Sigmoid colon (tissue), 7 donors: ENCODE results near the gene SLC44A4. TPM values are rescaled to one million over a fixed set of nuclear protein-coding genes. Genes with fewer than 3 reads are reported as not detected.
"Not testable (repeated sequence)": the region's sequence is repeated elsewhere in the genome, so short reads cannot be mapped to it uniquely, and the experiment has no call there.

Experiments used
- DNase-seq: peaks from one replicate; pipeline ENCODE4 v3.0.0-alpha.2; 2019
- H3K27ac ChIP-seq, 4 donors: fragments of 200-600 bp; sonication (generic); one replicate each; pipeline ENCODE4 v1.5.1; 2016 to 2019; ENCODE audit warnings: mild to moderate bottlenecking in 1 of 4
- H3K27me3 ChIP-seq, 3 donors: fragments of 200-600 bp; sonication (generic); one replicate each; pipeline ENCODE4 v1.5.1; 2019; ENCODE audit warnings: mild to moderate bottlenecking in 1 of 3
- H3K36me3 ChIP-seq, 4 donors: fragments of 200-600 bp; sonication (generic); one replicate each; pipeline ENCODE4 v1.5.1; 2016 to 2019
- H3K4me1 ChIP-seq, 4 donors: fragments of 200-600 bp; sonication (generic); one replicate each; pipeline ENCODE4 v1.5.1; 2017 to 2019
- H3K4me3 ChIP-seq, 4 donors: fragments of 200-600 bp; sonication (generic); one replicate each; pipeline ENCODE4 v1.5.1; 2017 to 2019; ENCODE audit warnings: mild to moderate bottlenecking in 2 of 4, moderate library complexity in 1 of 4
- H3K9me3 ChIP-seq, 4 donors: fragments of 200-600 bp in 3 of 4; sonication (generic) in 3 of 4; one replicate each; pipeline versions ENCODE4 v1.5.1 to v1.6.1; 2013 to 2019
- EP300 ChIP-seq, 4 donors: sonication (generic); formaldehyde crosslinking; IDR thresholded peaks; one replicate each; pipeline ENCODE4 v1.6.1; 2017; ENCODE audit warnings: antibody characterized with exemption in 4 of 4
- POLR2A ChIP-seq, 2 donors: fragments of 450-650 bp; IDR thresholded peaks; one replicate each; pipeline ENCODE4 v1.6.1; 2016; ENCODE audit warnings: antibody characterized with exemption in 2 of 2, mild to moderate bottlenecking in 2 of 2, moderate library complexity in 2 of 2
- POLR2AphosphoS5 ChIP-seq, 4 donors: sonication (generic); formaldehyde crosslinking; IDR thresholded peaks; one replicate each; pipeline ENCODE4 v1.6.1; 2017; ENCODE audit warnings: antibody characterized with exemption in 4 of 4
- WGBS, 2 donors: extraction: QIAGEN DNeasy Blood & Tissue Kit; methylation state at CpG; one replicate each; pipeline ENCODE4 v1.1.7; 2013; 5-methylcytosine and 5-hydroxymethylcytosine counted together
- intact Hi-C: fragments of 100-400 bp; cut with DNase I; formaldehyde crosslinking; loops from one replicate; pipeline ENCODE4 v1.15.1; 2023
- polyA plus RNA-seq, 3 donors: library from polyadenylated mRNA; stranded (reverse); fragments of 200-250 nt; gene quantifications; one replicate each; pipeline ENCODE4 v1.2.3, GENCODE V29; 2013
- total RNA-seq, 4 donors: library from RNA; depleted of rRNA; stranded (reverse); fragments of >200 nt; gene quantifications; one replicate each; pipeline ENCODE4 v1.1.0, GENCODE V29; 2016
- TF ChIP-seq, protein P1 (sequence below), 4 experiments: fragments of 450-650 bp in 3 of 4; fragments of 200-600 bp in 1 of 4; IDR thresholded peaks; one replicate each; pipeline ENCODE4 v1.5.1; 2016 to 2019; ENCODE audit warnings: antibody characterized with exemption in 4 of 4, mild to moderate bottlenecking in 3 of 4, moderate library complexity in 2 of 4
- donor health status: healthy with polysubstance abuse.
- donor health status: Bipolar disorder and iron deficiency.
- donor health status: healthy.

The SLC44A4 gene
- total and polyA plus RNA-seq, 7 donors: 1.4 to 252 (median 78.1) TPM; not detected in 2

DNA sequence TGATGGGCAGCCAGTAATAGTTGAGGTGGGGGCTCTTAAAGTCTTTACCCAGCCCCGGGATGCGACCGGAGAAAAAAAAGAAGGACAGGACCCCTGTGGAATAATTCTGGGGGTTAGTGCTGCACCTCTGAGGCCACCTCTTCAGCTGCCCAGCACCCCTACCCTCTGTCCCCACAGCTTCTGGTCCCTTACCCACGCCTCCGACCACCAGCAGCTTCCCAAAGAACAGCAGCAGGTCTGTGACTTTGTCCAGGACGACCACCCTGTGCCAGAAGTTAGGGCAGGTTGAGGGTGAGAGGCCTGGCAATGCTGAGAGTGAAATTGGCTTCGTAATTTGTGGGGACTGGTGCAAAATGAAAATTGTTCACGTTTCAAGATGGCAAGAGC is 14.0 kb downstream of the SLC44A4 start:
- intact Hi-C loops: loop anchor here (1.0 kb wide), 1 partner anchor 184 kb away; the partner anchor contains the start of gene LY6G5C

DNA sequence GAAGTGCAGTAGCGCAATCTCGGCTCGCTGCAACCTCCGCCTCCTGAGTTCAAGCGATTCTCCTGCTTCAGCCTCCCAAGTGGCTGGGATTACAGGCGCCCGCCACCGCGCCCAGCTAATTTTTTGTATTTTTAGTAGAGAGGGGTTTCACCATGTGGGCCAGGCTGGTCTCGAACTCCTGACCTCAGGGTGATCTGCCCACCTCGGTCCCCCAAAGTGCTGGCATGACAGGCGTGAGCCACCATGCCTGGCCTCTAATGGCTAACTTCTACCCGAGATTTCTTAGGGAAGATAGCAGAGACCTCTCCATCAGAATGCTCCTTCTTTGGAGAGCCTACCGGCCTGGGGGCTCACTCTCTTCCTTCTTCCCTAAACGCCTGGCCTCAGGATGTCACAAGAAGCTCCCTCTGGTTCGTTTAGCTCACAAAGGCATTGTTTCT is 14.7 kb downstream of the SLC44A4 start:
- peak overlapping the region; percentile 26 to 74 (median 48) for H3K4me3 ChIP-seq
- not testable (repeated sequence) for DNase-seq, H3K27me3 ChIP-seq, H3K9me3 ChIP-seq
- H3K4me1 ChIP-seq: peaks cover 0 to 25% (median 15%) of the 10 kb centered on the region in 4 donors
- 36 to 75% methylated on average over 16 of the region's 16 CpGs for WGBS, 2 donors
- H3K27ac ChIP-seq: peak overlapping the region; percentile 84 to 89 (median 88)
- H3K36me3 ChIP-seq: peaks cover 6 to 18% (median 15%) of the 10 kb centered on the region in 4 donors
- intact Hi-C loops: loop anchor here (1.0 kb wide), 1 partner anchor 183 kb away; the partner anchor contains the start of gene LY6G5C

More for the DNA sequence above, 14.0 kb downstream of the SLC44A4 start:
- peaks cover 0 to 11% (median 8%) of the 10 kb centered on the region in 4 donors for H3K36me3 ChIP-seq
- DNase-seq: no peak
- peaks cover 0 to 25% (median 15%) of the 10 kb centered on the region in 4 donors for H3K4me1 ChIP-seq
- H3K27ac ChIP-seq: no peak overlapping the region
- no peaks in the 10 kb centered on the region for H3K27me3 ChIP-seq
- 89 to 91% methylated on average over 8 of the region's 8 CpGs for WGBS, 2 donors
- no peak overlapping the region for H3K4me3 ChIP-seq
- no peaks in the 10 kb centered on the region for H3K9me3 ChIP-seq
- no peak for TF ChIP-seq POLR2AphosphoS5 (IDR thresholded peaks at IDR 0.05)
- TF ChIP-seq, protein P1, sequence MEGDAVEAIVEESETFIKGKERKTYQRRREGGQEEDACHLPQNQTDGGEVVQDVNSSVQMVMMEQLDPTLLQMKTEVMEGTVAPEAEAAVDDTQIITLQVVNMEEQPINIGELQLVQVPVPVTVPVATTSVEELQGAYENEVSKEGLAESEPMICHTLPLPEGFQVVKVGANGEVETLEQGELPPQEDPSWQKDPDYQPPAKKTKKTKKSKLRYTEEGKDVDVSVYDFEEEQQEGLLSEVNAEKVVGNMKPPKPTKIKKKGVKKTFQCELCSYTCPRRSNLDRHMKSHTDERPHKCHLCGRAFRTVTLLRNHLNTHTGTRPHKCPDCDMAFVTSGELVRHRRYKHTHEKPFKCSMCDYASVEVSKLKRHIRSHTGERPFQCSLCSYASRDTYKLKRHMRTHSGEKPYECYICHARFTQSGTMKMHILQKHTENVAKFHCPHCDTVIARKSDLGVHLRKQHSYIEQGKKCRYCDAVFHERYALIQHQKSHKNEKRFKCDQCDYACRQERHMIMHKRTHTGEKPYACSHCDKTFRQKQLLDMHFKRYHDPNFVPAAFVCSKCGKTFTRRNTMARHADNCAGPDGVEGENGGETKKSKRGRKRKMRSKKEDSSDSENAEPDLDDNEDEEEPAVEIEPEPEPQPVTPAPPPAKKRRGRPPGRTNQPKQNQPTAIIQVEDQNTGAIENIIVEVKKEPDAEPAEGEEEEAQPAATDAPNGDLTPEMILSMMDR (IDR thresholded peaks at IDR 0.05): no peak
- TF ChIP-seq POLR2A (IDR thresholded peaks at IDR 0.05): no peak
- TF ChIP-seq EP300 (IDR thresholded peaks at IDR 0.05): no peak

DNA sequence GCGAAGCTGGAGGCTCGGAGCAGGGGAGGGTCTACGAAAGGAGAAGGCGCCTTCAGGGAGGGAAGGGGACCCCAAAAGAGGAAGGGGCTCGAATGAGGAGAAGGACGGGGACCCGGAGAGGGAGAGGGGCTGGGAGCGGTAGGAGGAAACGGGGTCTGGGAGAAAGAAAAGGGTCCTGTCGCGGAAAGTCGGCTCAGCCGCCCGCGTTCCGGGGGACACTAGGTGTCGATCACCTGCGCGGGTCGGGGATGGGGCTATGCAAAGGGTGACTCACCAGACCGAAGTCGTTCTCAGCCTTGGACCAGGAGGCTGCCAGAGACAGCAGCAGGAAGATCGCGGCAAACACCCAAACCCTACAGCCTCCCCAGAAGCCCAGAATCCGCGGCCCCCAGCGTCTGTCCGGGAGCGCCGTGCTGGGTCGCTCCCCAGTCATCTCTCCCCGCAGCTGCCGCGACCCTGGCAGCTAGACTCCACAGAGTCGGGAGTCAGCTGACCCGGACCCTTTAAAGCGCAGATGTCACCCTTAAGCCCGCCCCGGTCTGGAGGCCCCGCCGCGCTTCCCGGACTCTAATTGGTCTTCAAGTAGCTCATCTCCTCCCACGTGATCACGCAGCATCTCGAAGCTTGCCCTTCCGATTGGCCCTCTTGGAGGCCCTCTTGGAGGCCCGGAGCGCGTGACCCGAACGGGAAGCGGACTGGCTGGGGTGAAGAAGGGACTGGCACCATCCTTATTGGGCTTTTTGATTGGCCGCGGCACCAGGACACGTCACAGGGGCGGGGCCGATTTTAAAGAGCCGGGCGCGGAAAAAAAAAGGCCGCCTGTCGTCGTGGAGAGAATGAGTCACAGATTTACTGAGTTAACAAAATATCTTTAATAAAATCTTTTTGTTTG is 16.2 kb downstream of the SLC44A4 start, which contains the start of gene NEU1:
NEU1 (minus strand) TSS at position 478 of the 892 bp plus-strand sequence; CDS start at position 433, 45 bp downstream.
- Histone ChIP-seq H3K27me3 (no peaks in the 10 kb centered on the region), H3K9me3 (no peaks in the 10 kb centered on the region), H3K4me1 (peaks cover 0 to 25% (median 15%) of the 10 kb centered on the region in 4 donors), H3K36me3 (peaks cover 7 to 31% (median 16%) of the 10 kb centered on the region in 4 donors), H3K27ac (peak within 1 kb of the TSS; percentile 84 to 89 (median 88)), H3K4me3 (peak within 1 kb of the TSS; percentile 60 to 74 (median 68))
- peak; percentile 100 for DNase-seq
- intact Hi-C loops: loop anchor here (1.0 to 2.0 kb wide), 2 partner anchors 28 to 40 kb away; partner anchors contain the start of gene ZBTB12
- TF ChIP-seq EP300 (IDR thresholded peaks at IDR 0.05) (peak in 2 of 4 donors; percentile 7 to 61), POLR2AphosphoS5 (IDR thresholded peaks at IDR 0.05) (peak; percentile 98 to 99 (median 98)), POLR2A (IDR thresholded peaks at IDR 0.05) (peak; percentile 97)
- TF ChIP-seq, protein P1 (IDR thresholded peaks at IDR 0.05): no peak
- 1% methylated on average over 64 of the region's 64 CpGs for WGBS, 2 donors

DNA sequence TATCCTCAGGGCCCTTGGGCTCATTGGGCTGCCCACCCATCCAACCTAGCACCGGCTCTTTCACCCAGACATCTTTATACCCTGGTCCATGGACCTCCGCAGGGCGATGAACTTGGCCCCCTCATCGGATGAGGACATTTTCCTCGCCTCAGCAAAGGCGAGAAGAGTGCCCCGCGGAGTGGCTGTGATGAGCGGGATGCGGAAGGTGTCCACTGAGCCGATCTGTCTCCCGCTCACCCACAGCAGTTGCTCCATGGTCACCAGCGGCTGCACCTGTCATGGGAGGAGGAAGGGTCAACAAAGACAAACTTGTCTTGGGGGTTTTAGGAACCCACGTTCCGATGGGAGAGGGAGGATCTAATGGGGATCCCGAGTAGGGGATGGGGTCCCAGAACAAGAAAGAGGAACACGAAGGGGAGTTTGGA is 16.9 kb downstream of the SLC44A4 start:
- intact Hi-C loops: loop anchor here (1.0 to 2.0 kb wide), 2 partner anchors 28 to 41 kb away; partner anchors contain the start of gene ZBTB12
- no peak for DNase-seq
- no peak for TF ChIP-seq POLR2A (IDR thresholded peaks at IDR 0.05)
- TF ChIP-seq, protein P1 (IDR thresholded peaks at IDR 0.05): no peak
- no peak for TF ChIP-seq POLR2AphosphoS5 (IDR thresholded peaks at IDR 0.05)
- no peak for TF ChIP-seq EP300 (IDR thresholded peaks at IDR 0.05)
- peaks cover 7 to 38% (median 16%) of the 10 kb centered on the region in 4 donors for H3K36me3 ChIP-seq
- peak overlapping the region; percentile 60 to 74 (median 68) for H3K4me3 ChIP-seq
- peaks cover 0 to 25% (median 15%) of the 10 kb centered on the region in 4 donors for H3K4me1 ChIP-seq
- WGBS, 2 donors: 52 to 56% methylated on average over 17 of the region's 17 CpGs
- peak overlapping the region; percentile 83 to 89 (median 87) for H3K27ac ChIP-seq
- H3K27me3 ChIP-seq: no peaks in the 10 kb centered on the region
- H3K9me3 ChIP-seq: no peaks in the 10 kb centered on the region

DNA sequence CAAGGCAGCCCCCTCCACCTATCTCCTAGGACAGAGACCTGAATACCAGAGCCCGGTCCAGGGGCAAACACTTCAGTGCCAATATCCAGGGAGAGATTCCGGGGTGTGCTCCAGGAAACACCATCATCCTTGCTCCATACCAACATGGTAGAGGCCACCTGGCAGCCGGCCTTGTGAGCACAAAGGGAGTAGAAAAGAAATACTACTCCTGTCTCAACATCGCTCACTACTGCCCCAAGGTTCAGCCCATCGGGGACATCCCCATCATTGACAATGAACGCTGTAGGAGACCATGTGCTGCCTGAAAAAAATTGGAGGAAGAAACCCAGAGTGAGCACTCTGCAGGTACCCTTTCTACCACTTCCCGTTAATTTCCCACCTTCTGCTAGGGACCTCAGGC is 17.6 kb downstream of the SLC44A4 start:
- Histone ChIP-seq H3K9me3 (no peaks in the 10 kb centered on the region), H3K27ac (no peak overlapping the region), H3K27me3 (no peaks in the 10 kb centered on the region), H3K4me3 (no peak overlapping the region), H3K4me1 (peaks cover 0 to 25% (median 15%) of the 10 kb centered on the region in 4 donors), H3K36me3 (peaks cover 7 to 40% (median 16%) of the 10 kb centered on the region in 4 donors)
- 94 to 98% methylated on average over 7 of the region's 7 CpGs for WGBS, 2 donors
- intact Hi-C loops: no loop called here
- DNase-seq: no peak
- TF ChIP-seq, protein P1 (IDR thresholded peaks at IDR 0.05): no peak
- TF ChIP-seq POLR2A (IDR thresholded peaks at IDR 0.05) (no peak), POLR2AphosphoS5 (IDR thresholded peaks at IDR 0.05) (no peak), EP300 (IDR thresholded peaks at IDR 0.05) (no peak)
